GM12878 (cell line): Measurements from ENCODE around the gene ANAPC7. TPM values are rescaled to one million over a fixed set of nuclear protein-coding genes. Genes with fewer than 3 reads are reported as not detected.

Experiments
- ATAC-seq: fragments of 200-7000 bp; cut with Tn5 transposase; 3 replicates; pipeline ENCODE4 v1.9.1; 2020; ENCODE audit warnings: mild to moderate bottlenecking, moderate library complexity
- BruUV-seq: library from RNA; stranded (reverse); fragments of 400-500 nt; replicated peaks from 2 replicates; lab custom pipeline; 2021; lab: Mats Ljungman, UMichigan
- CTCF ChIA-PET: fragments of 300-600 bp; sonication (Branson Sonifier 250); formaldehyde crosslinking; extraction: SDS; loops from one replicate; lab custom pipeline; 2021; ENCODE audit warnings: inconsistent platforms; lab: Yijun Ruan, JAX
- POLR2A ChIA-PET: fragments of 350-600 bp; formaldehyde crosslinking; extraction: SDS; loops from one replicate; lab custom pipeline; 2021; ENCODE audit warnings: inconsistent platforms; lab: Charles Lee
- RAD21 ChIA-PET: fragments of 300-600 bp; sonication (Branson Sonifier 250); formaldehyde crosslinking; loops from one replicate; lab custom pipeline; 2023; ENCODE audit warnings: antibody characterized with exemption; ENCODE audit not compliant: unreplicated experiment; lab: Charles Lee
- SMC1A ChIA-PET: fragments of 300-600 bp; sonication (Branson Sonifier 250); formaldehyde crosslinking; loops from one replicate; lab custom pipeline; 2023; ENCODE audit not compliant: unreplicated experiment, uncharacterized antibody; lab: Charles Lee
- DNase-seq: peaks from one replicate; pipeline ENCODE4 v3.0.0-alpha.2; 2011; ENCODE audit warnings: low read depth, low spot score
- FAIRE-seq: peaks from 3 replicates; lab custom pipeline; 2011; peaks lifted over from hg19 to GRCh38; lab: Jason Lieb, UNC
- H2AFZ ChIP-seq: 2 replicates; pipeline ENCODE4 v1.6.0; 2011; ENCODE audit warnings: low read depth, low read length, control low read depth; ENCODE audit not compliant: control insufficient read depth
- H3K27ac ChIP-seq: 2 replicates; pipeline ENCODE4 v1.5.1; 2011; ENCODE audit warnings: control low read depth; ENCODE audit not compliant: control insufficient read depth, insufficient read depth
- H3K27me3 ChIP-seq, 2 experiments: replicated peaks in 1 of 2; 2 replicates each; pipeline versions ENCODE4 v1.6.0 to v1.6.1; 2011; ENCODE audit warnings: low read length in 1 of 2; ENCODE audit not compliant: control insufficient read depth in 2 of 2, insufficient read depth in 2 of 2
- H3K36me3 ChIP-seq, 2 experiments: 2 replicates each; pipeline ENCODE4 v1.5.1; 2011; ENCODE audit warnings: low read length in 1 of 2; ENCODE audit not compliant: control insufficient read depth in 2 of 2, insufficient read depth in 2 of 2
- H3K4me1 ChIP-seq: 2 replicates; pipeline ENCODE4 v1.6.1; 2011; ENCODE audit warnings: mild to moderate bottlenecking, low read length, moderate library complexity, mixed read lengths; ENCODE audit not compliant: control insufficient read depth, insufficient read depth
- H3K4me2 ChIP-seq: 2 replicates; pipeline ENCODE4 v1.6.0; 2011; ENCODE audit warnings: control low read depth; ENCODE audit not compliant: control insufficient read depth, insufficient read depth
- H3K4me3 ChIP-seq: fragments of 200-600 bp; sonication (generic); 2 replicates; pipeline ENCODE4 v1.5.1; 2016
- H3K79me2 ChIP-seq: 2 replicates; pipeline ENCODE4 v1.6.0; 2011; ENCODE audit warnings: low read length; ENCODE audit not compliant: control insufficient read depth, insufficient read depth
- H3K9ac ChIP-seq: 2 replicates; pipeline ENCODE4 v1.8.0; 2011; ENCODE audit warnings: low read length, control low read depth, mixed read lengths; ENCODE audit not compliant: control insufficient read depth, insufficient read depth
- H3K9me3 ChIP-seq: replicated peaks from 3 replicates; pipeline ENCODE4 v1.5.1; 2011; ENCODE audit warnings: mild to moderate bottlenecking, low read length; ENCODE audit not compliant: control insufficient read depth, insufficient read depth
- H4K20me1 ChIP-seq: 2 replicates; pipeline ENCODE4 v1.6.0; 2011; ENCODE audit not compliant: control insufficient read depth, insufficient read depth
- CHD4 ChIP-seq: fragments of 200-600 bp; sonication (generic); IDR thresholded peaks from 2 replicates; pipeline ENCODE4 v1.6.1; 2016; ENCODE audit warnings: mild to moderate bottlenecking
- CREB1 ChIP-seq: IDR thresholded peaks from 2 replicates; pipeline ENCODE4 v1.6.1; 2012; ENCODE audit warnings: low read depth, mild to moderate bottlenecking, inconsistent platforms
- CTCF ChIP-seq, 3 experiments: IDR thresholded peaks in 2 of 3; conservative IDR thresholded peaks in 1 of 3; 2 replicates each; pipeline ENCODE4 v1.5.1; 2011; ENCODE audit warnings: low read depth in 3 of 3, low read length in 3 of 3, mild to moderate bottlenecking in 3 of 3, control low read depth in 2 of 3, moderate library complexity in 2 of 3, inconsistent platforms in 1 of 3, mixed read lengths in 1 of 3; ENCODE audit not compliant: control insufficient read depth in 2 of 3, insufficient read depth in 1 of 3; ENCODE audit errors: extremely low read depth in 1 of 3
- RAD21 ChIP-seq: IDR thresholded peaks from 2 replicates; pipeline ENCODE4 v1.6.1; 2011; ENCODE audit warnings: mild to moderate bottlenecking, low read depth, low read length, moderate library complexity; ENCODE audit not compliant: insufficient read depth
- SMC3 ChIP-seq: IDR thresholded peaks from 2 replicates; pipeline ENCODE4 v1.6.1; 2011; ENCODE audit warnings: low read length, improper control_type of control experiment, borderline replicate concordance
- YY1 ChIP-seq: IDR thresholded peaks from 2 replicates; pipeline ENCODE4 v1.6.1; 2011; ENCODE audit warnings: low read depth, mild to moderate bottlenecking, low read length
- WGBS: methylation state at CpG from one replicate; pipeline ENCODE4 v1.1.6; 2016; ENCODE audit warnings: low lambda C conversion rate; ENCODE audit not compliant: insufficient replicate concordance, insufficient coverage; ENCODE audit errors: missing lambda C conversion rate; 5-methylcytosine and 5-hydroxymethylcytosine counted together
- in situ Hi-C: fragments of 300-500 bp; cut with MboI; formaldehyde crosslinking; loops from 9 replicates; pipeline ENCODE4 v1.14.3; 2018; ENCODE audit warnings: mixed read lengths
- intact Hi-C: fragments of 100-400 bp; cut with micrococcal nuclease; formaldehyde crosslinking; loops from one replicate; pipeline ENCODE4 v1.14.2; 2022; ENCODE audit not compliant: unreplicated experiment
- polyA plus RNA-seq, 11 experiments: library from polyadenylated mRNA; depleted of rRNA in 4 of 11; unstranded in 6 of 11; stranded (reverse) in 5 of 11; fragments of >200 nt; fragmentation: Nextera tagmentation in 4 of 11; fragmentation: Illumina TruSeq in 1 of 11; extraction: Ambion mirVana in 4 of 11; extraction: Trizol in 1 of 11; gene quantifications; 1 replicate in 1 of 11; 2 replicates in 10 of 11; pipeline versions ENCODE4 v1.2.1 to v1.2.3, GENCODE V29; 2011 to 2016; ENCODE audit warnings: inconsistent platforms in 2 of 11, missing spikeins in 2 of 11, low read depth in 1 of 11
- total RNA-seq, 4 experiments: library from RNA; depleted of rRNA in 3 of 4; stranded (reverse); fragments of >200 nt in 3 of 4; fragmentation: Illumina TruSeq in 1 of 4; extraction: Trizol in 1 of 4; gene quantifications; 2 replicates each; pipeline versions ENCODE4 v1.2.1 to v1.2.3, GENCODE V29; 2013 to 2021

The ANAPC7 gene
- total and polyA plus RNA-seq, 10 of the 15 experiments (the other 5 are each of a cell fraction or from before 2014, with no cell fraction given): 24.5 to 77.9 (median 58.6) TPM

DNA sequence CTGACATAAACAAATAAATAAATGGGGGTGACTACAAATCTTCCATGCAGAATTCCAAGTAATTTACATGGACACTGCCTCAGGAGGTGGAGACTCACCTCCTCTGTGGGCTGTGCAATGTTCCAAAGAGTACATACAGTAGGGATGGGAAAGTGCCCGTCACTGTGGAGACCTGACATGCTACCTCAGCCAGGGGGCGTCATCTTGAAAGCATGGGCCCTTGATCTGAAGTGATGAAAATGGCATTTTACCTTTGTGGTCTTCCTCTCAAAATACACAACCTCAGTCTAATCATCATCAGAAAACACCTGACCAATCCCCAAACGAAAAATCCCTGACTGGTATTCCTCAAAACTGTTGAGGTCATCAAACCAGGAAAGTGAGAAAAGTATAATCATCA lies 48.4 kb downstream of the ANAPC7 start:
- TF ChIP-seq CHD4 (no peak), SMC3 (peak; percentile 67; the same call in 1 of the 2 replicates), YY1 (peak; percentile 50; the same call in 1 of the 2 replicates), CTCF (IDR thresholded peaks at IDR 0.05 in 2 of 3, conservative IDR thresholded peaks at IDR 0.05 in 1 of 3; ENCODE audit: control insufficient read depth in 2 of 3, extremely low read depth in 1 of 3, insufficient read depth in 1 of 3, low read depth in 3 of 3, low read length in 3 of 3) (peak; percentile 63 to 71 (median 66); a peak in 5 of 6 replicates), RAD21 (peak; percentile 57), CREB1 (no peak)
- TF ChIP-seq, all 136 proteins: peak for 4
- ChIA-PET CTCF (interaction anchor here (0.8 to 3.2 kb wide), 7 partner anchors 17 to 281 kb away, joined by 3 to 55 read pairs (median 4); no protein-coding TSS in a partner anchor), SMC1A (interaction anchor here (1.4 to 2.7 kb wide), 2 partner anchors 30 to 76 kb away, joined by 4 to 14 read pairs; no protein-coding TSS in a partner anchor), RAD21 (interaction anchor here (1.4 to 5.3 kb wide), 2 partner anchors 76 to 247 kb away, joined by 4 to 34 read pairs; no protein-coding TSS in a partner anchor), POLR2A (interaction anchor here (0.7 kb wide), 1 partner anchor 760 kb away, joined by 4 read pairs; no protein-coding TSS in a partner anchor)
- Histone ChIP-seq H3K4me2 (no peak overlapping the region), H2AFZ (no peak overlapping the region), H3K27me3 (no peaks in the 10 kb centered on the region), H3K79me2 (no peaks in the 10 kb centered on the region), H3K9ac (no peak overlapping the region), H3K27ac (no peak overlapping the region), H3K9me3 (no peaks in the 10 kb centered on the region), H3K4me1 (no peaks in the 10 kb centered on the region; the same call in 1 of the 2 replicates), H3K4me3 (no peak overlapping the region), H4K20me1 (no peaks in the 10 kb centered on the region), H3K36me3 (no peaks in the 10 kb centered on the region; a peak in 1 of 4 replicates)
- 3% methylated on average over 3 of the region's 3 CpGs for WGBS
- BruUV-seq: no TSS peak
- in situ Hi-C loops: no loop called here
- ATAC-seq: peak; percentile 85
- peak; percentile 38 for FAIRE-seq
- DNase-seq: no peak
- intact Hi-C loops: loop anchor here (1.0 to 5.0 kb wide), 2 partner anchors 76 to 247 kb away; no protein-coding TSS in a partner anchor
